ENCODE results near the gene NKX2-4. TPM values are rescaled to one million over a fixed set of nuclear protein-coding genes. Genes with fewer than 3 reads are reported as not detected.

Gene NKX2-4
- total RNA-seq, 1 experiment from 2014 or later: not detected

- TF ChIP-seq REST (IDR thresholded peaks at IDR 0.05; ENCODE audit: low read depth) (no peak), EZH2phosphoT487 (IDR thresholded peaks at IDR 0.05; ENCODE audit: borderline replicate concordance) (no peak), RAD21 (IDR thresholded peaks at IDR 0.05; ENCODE audit: low read depth) (no peak), TCF7L2 (IDR thresholded peaks at IDR 0.05; ENCODE audit: borderline replicate concordance, extremely low read depth, insufficient read depth, insufficient read length) (no peak), SIN3A (IDR thresholded peaks at IDR 0.05; ENCODE audit: low read depth) (no peak), ZBTB33 (IDR thresholded peaks at IDR 0.05; ENCODE audit: extremely low read depth, insufficient replicate concordance, low read length) (no peak), MAX (IDR thresholded peaks at IDR 0.05) (no peak)
These were observed 8.8 kb downstream of the NKX2-4 start (continued) for GRCh38 chr20:21388566-21388965.

GRCh38 chr20:21387528-21387927 is 9.8 kb downstream of the NKX2-4 start:
- Histone ChIP-seq H3K4me2 (ENCODE audit: low read length) (no peak overlapping the region), H3K9ac (ENCODE audit: low read length) (no peak overlapping the region), H3K36me3 (ENCODE audit: control insufficient read depth in 1 of 2, insufficient read depth in 2 of 2, low read length in 2 of 2) (peaks cover 11 to 34% of the 10 kb centered on the region in 2 experiments; a peak in 3 of 4 replicates), H2AFZ (ENCODE audit: low read depth, low read length, poor library complexity, severe bottlenecking) (no peak overlapping the region), H3K4me3 (replicated peaks in 1 of 2; ENCODE audit: low read depth in 1 of 2, low read length in 2 of 2) (no peak overlapping the region), H3K79me2 (ENCODE audit: insufficient read depth, low read length) (no peaks in the 10 kb centered on the region), H3K27me3 (ENCODE audit: insufficient read depth, low read length) (no peaks in the 10 kb centered on the region), H4K20me1 (ENCODE audit: insufficient read depth) (no peaks in the 10 kb centered on the region), H3K9me3 (ENCODE audit: control insufficient read depth in 1 of 2, insufficient read depth in 1 of 2, low read depth in 1 of 2, low read length in 2 of 2) (no peaks in the 10 kb centered on the region), H3K4me1 (ENCODE audit: control insufficient read depth in 1 of 2, insufficient read depth in 2 of 2, low read length in 2 of 2) (no peaks in the 10 kb centered on the region), H3K27ac (ENCODE audit: low read depth, low read length) (no peak overlapping the region), H3K9me2 (ENCODE audit: insufficient read depth) (no peaks in the 10 kb centered on the region)
- no peak for TF ChIP-seq ZNF274 (IDR thresholded peaks at IDR 0.05; ENCODE audit: low read depth, low read length)
- no peak for TF ChIP-seq SP1 (IDR thresholded peaks at IDR 0.05; ENCODE audit: low read depth)
- TF ChIP-seq ELF1 (IDR thresholded peaks at IDR 0.05; ENCODE audit: borderline replicate concordance, low read depth): no peak
- no peak for TF ChIP-seq EZH2 (IDR thresholded peaks at IDR 0.05)
- no peak for TF ChIP-seq SIN3A (IDR thresholded peaks at IDR 0.05; ENCODE audit: low read depth)
- TF ChIP-seq JUND (IDR thresholded peaks at IDR 0.05): no peak
- no peak for TF ChIP-seq CTCF (IDR thresholded peaks at IDR 0.05 in 2 of 3, conservative IDR thresholded peaks at IDR 0.05 in 1 of 3; ENCODE audit: borderline replicate concordance in 1 of 3, insufficient read depth in 1 of 3, low read depth in 2 of 3, low read length in 2 of 3)
- ATAC-seq: no peak
- ChIA-PET CTCF (no interaction called here), RAD21 (ENCODE audit: low non-redundant PET in 1 of 2, low total read pairs in 2 of 2, uncharacterized antibody in 2 of 2, unreplicated experiment in 2 of 2) (no interaction called here), POLR2A (no interaction called here)
- no TSS peak for BruUV-seq (replicated peaks)
- intact Hi-C loops (cut with micrococcal nuclease): no loop called here
- DNase-seq (ENCODE audit: low read depth, low spot score): no peak
